ENCODE results near the gene NFIC. TPM values are rescaled to one million over a fixed set of nuclear protein-coding genes. Genes with fewer than 3 reads are reported as not detected.

The NFIC gene
- total RNA-seq, 1 donor from 2014 or later: 1.1 TPM

GRCh38 chr19:3335431-3336350 is 30.7 kb upstream of the NFIC start:
- TF ChIP-seq EZH2phosphoT487 (IDR thresholded peaks at IDR 0.05) (no peak), EZH2 (IDR thresholded peaks at IDR 0.05) (no peak)
- TF ChIP-seq, protein P1, sequence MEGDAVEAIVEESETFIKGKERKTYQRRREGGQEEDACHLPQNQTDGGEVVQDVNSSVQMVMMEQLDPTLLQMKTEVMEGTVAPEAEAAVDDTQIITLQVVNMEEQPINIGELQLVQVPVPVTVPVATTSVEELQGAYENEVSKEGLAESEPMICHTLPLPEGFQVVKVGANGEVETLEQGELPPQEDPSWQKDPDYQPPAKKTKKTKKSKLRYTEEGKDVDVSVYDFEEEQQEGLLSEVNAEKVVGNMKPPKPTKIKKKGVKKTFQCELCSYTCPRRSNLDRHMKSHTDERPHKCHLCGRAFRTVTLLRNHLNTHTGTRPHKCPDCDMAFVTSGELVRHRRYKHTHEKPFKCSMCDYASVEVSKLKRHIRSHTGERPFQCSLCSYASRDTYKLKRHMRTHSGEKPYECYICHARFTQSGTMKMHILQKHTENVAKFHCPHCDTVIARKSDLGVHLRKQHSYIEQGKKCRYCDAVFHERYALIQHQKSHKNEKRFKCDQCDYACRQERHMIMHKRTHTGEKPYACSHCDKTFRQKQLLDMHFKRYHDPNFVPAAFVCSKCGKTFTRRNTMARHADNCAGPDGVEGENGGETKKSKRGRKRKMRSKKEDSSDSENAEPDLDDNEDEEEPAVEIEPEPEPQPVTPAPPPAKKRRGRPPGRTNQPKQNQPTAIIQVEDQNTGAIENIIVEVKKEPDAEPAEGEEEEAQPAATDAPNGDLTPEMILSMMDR (IDR thresholded peaks at IDR 0.05): no peak
- Mint-ChIP-seq H3K9me3 (no peaks in the 10 kb centered on the region), H3K36me3 (no peaks in the 10 kb centered on the region), H3K4me1 (peaks cover 4% of the 10 kb centered on the region), H3K27me3 (ENCODE audit: insufficient read depth, low read depth) (peaks cover 37% of the 10 kb centered on the region), H3K4me3 (no peak overlapping the region), H3K27ac (no peak overlapping the region)
- H3K4me2 ChIP-seq: no peak overlapping the region
- no peak overlapping the region for H2AFZ ChIP-seq (replicated peaks)
- no peaks in the 10 kb centered on the region for H3K4me1 ChIP-seq
- no peak overlapping the region for H3K27ac ChIP-seq
- H3K9me3 ChIP-seq (ENCODE audit: low read depth): no peaks in the 10 kb centered on the region
- H3K27me3 ChIP-seq: peaks cover 71% of the 10 kb centered on the region
- no peaks in the 10 kb centered on the region for H3F3A ChIP-seq (ENCODE audit: low read depth)
- no peaks in the 10 kb centered on the region for H3K79me2 ChIP-seq (ENCODE audit: low read depth)
- H3K9ac ChIP-seq: no peak overlapping the region
- H4K20me1 ChIP-seq (ENCODE audit: low read depth): no peaks in the 10 kb centered on the region
- no peak for DNase-seq (ENCODE audit: low spot score)
- H3K36me3 ChIP-seq: no peaks in the 10 kb centered on the region
- H3K4me3 ChIP-seq: no peak overlapping the region

DNA sequence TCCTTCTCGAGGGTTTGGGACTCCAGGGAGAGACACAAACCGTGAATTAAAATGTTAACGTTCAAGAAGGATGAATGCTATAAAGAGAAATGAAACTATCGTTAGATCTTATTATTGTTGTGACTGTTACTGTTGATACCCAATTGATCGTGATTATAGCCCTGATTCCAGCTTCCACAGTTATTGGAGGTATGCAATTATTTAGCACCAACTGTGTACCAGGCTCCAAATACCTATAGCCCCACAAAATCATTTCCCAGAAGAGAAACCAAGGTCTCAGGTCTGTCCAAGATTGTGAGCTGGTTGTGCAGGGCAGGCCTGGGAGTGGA is 30.1 kb upstream of the NFIC start:
- H3K36me3 Mint-ChIP-seq: no peaks in the 10 kb centered on the region
- peaks cover 65% of the 10 kb centered on the region for H3K27me3 ChIP-seq

GRCh38 chr19:3336680-3337523 is 29.5 kb upstream of the NFIC start:
- no peak overlapping the region for H2AFZ ChIP-seq (replicated peaks)

More for the DNA sequence above, 30.1 kb upstream of the NFIC start:
- H3F3A ChIP-seq (ENCODE audit: low read depth): no peaks in the 10 kb centered on the region
- no peak overlapping the region for H3K9ac ChIP-seq
- no peak overlapping the region for H3K4me2 ChIP-seq
- peaks cover 35% of the 10 kb centered on the region for H3K27me3 Mint-ChIP-seq (ENCODE audit: insufficient read depth, low read depth)
- H4K20me1 ChIP-seq (ENCODE audit: low read depth): no peaks in the 10 kb centered on the region
- H3K4me3 ChIP-seq: no peak overlapping the region
- no peaks in the 10 kb centered on the region for H3K9me3 ChIP-seq (ENCODE audit: low read depth)
- no peak overlapping the region for H3K27ac Mint-ChIP-seq
- no peak overlapping the region for H3K27ac ChIP-seq
- no peak for TF ChIP-seq EZH2 (IDR thresholded peaks at IDR 0.05)
- TF ChIP-seq, protein P1 (IDR thresholded peaks at IDR 0.05): no peak
- TF ChIP-seq EZH2phosphoT487 (IDR thresholded peaks at IDR 0.05): no peak
- H3K9me3 Mint-ChIP-seq: no peaks in the 10 kb centered on the region
- no peak overlapping the region for H3K4me3 Mint-ChIP-seq
- no peak for DNase-seq (ENCODE audit: low spot score)
- H2AFZ ChIP-seq (replicated peaks): no peak overlapping the region
- H3K79me2 ChIP-seq (ENCODE audit: low read depth): no peaks in the 10 kb centered on the region
- no peaks in the 10 kb centered on the region for H3K36me3 ChIP-seq
- no peaks in the 10 kb centered on the region for H3K4me1 ChIP-seq
- H3K4me1 Mint-ChIP-seq: peaks cover 4% of the 10 kb centered on the region

More at GRCh38 chr19:3336680-3337523, 29.5 kb upstream of the NFIC start:
- Histone ChIP-seq H3K9ac (no peak overlapping the region), H3K4me3 (no peak overlapping the region), H3F3A (ENCODE audit: low read depth) (no peaks in the 10 kb centered on the region), H3K4me2 (no peak overlapping the region), H3K36me3 (no peaks in the 10 kb centered on the region), H3K4me1 (no peaks in the 10 kb centered on the region), H4K20me1 (ENCODE audit: low read depth) (no peaks in the 10 kb centered on the region), H3K9me3 (ENCODE audit: low read depth) (no peaks in the 10 kb centered on the region), H3K27me3 (peaks cover 59% of the 10 kb centered on the region), H3K27ac (no peak overlapping the region), H3K79me2 (ENCODE audit: low read depth) (no peaks in the 10 kb centered on the region)
- TF ChIP-seq EZH2phosphoT487 (IDR thresholded peaks at IDR 0.05): no peak
- TF ChIP-seq EZH2 (IDR thresholded peaks at IDR 0.05): no peak
- TF ChIP-seq, protein P1 (IDR thresholded peaks at IDR 0.05): no peak
- no peak overlapping the region for H3K27ac Mint-ChIP-seq
- no peak overlapping the region for H3K4me3 Mint-ChIP-seq
- no peak for DNase-seq (ENCODE audit: low spot score)
- peaks cover 4% of the 10 kb centered on the region for H3K4me1 Mint-ChIP-seq
- H3K27me3 Mint-ChIP-seq (ENCODE audit: insufficient read depth, low read depth): peaks cover 33% of the 10 kb centered on the region
- H3K9me3 Mint-ChIP-seq: no peaks in the 10 kb centered on the region
- no peaks in the 10 kb centered on the region for H3K36me3 Mint-ChIP-seq

All from neural progenitor cell (in vitro differentiated cells).